ENCODE measurements around the gene KCNC3.

GRCh38 chr19:50377517-50377916, 48.3 kb upstream of the KCNC3 start:
- no peak for TF ChIP-seq CTCF (conservative IDR thresholded peaks at IDR 0.05)
- no peak for TF ChIP-seq ZFX (IDR thresholded peaks at IDR 0.05)
